ENCODE results near the gene RHOU.

- TF ChIP-seq CTCF (conservative IDR thresholded peaks at IDR 0.05; ENCODE audit: low read depth, low read length), result no peak
- no peak for TF ChIP-seq EZH2 (IDR thresholded peaks at IDR 0.05; ENCODE audit: borderline replicate concordance, low read depth, low read length, poor library complexity, severe bottlenecking)
Observed at GRCh38 chr1:228744918-228745317, 9.6 kb downstream of the RHOU start.

Data from A673 (cell line).